ENCODE results near the gene ADD2. TPM values are rescaled to one million over a fixed set of nuclear protein-coding genes. Genes with fewer than 3 reads are reported as not detected.

ADD2 gene
- total RNA-seq, 1 experiment from 2014 or later = 124 TPM

DNA sequence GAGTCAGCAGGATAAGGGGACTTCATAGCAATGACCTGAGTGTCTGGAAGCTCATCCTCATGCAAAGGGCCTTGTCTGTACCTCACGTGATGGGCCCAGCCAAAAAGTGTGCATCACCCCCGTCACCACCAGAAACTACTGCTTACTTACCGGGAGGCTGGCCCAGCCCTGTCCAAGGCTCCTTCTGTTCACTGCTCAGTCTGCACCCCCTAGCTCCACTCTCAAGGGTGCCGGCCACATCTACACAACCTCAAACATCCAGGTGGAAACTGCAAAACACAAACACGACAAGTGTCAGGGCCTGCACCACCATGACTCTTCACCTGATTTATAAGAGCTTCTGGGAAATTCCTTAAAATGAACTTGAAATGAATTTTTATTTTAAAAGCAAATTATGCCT, 55.1 kb downstream of the ADD2 start:
- peaks cover 26 to 46% (median 34%) of the 10 kb centered on the region in 3 experiments; a peak in 6 of 7 replicates for H3K36me3 Mint-ChIP-seq (ENCODE audit: insufficient read depth in 1 of 3, low read depth in 3 of 3)
- H3K27me3 Mint-ChIP-seq (ENCODE audit: low read depth) = no peaks in the 10 kb centered on the region
- H3T11ph ChIP-seq (ENCODE audit: low read length) = no peak overlapping the region
- no peak overlapping the region for H3K56ac ChIP-seq (ENCODE audit: insufficient read length, low read depth, low read length)
- H3K18ac ChIP-seq (ENCODE audit: insufficient read length, low read depth, low read length) = no peak overlapping the region
- no peak overlapping the region for H4K8ac ChIP-seq (replicated peaks; ENCODE audit: insufficient read length, low read depth, low read length)
- peak; percentile 23 for DNase-seq
- no peaks in the 10 kb centered on the region; a peak in 1 of 5 replicates for H3K9me3 Mint-ChIP-seq
- H3K27ac ChIP-seq (ENCODE audit: insufficient read length, low read depth, low read length) = no peak overlapping the region
- H2BK15ac ChIP-seq (ENCODE audit: low read depth, low read length) = no peak overlapping the region
- no peaks in the 10 kb centered on the region for H3K23me2 ChIP-seq (ENCODE audit: insufficient read length, low read depth, low read length, poor library complexity, severe bottlenecking)
- no CpG with 5 or more reads among the region's 5 CpGs for WGBS (ENCODE audit: extremely low coverage, insufficient read length, low lambda C conversion rate)
- TF ChIP-seq, protein P1, sequence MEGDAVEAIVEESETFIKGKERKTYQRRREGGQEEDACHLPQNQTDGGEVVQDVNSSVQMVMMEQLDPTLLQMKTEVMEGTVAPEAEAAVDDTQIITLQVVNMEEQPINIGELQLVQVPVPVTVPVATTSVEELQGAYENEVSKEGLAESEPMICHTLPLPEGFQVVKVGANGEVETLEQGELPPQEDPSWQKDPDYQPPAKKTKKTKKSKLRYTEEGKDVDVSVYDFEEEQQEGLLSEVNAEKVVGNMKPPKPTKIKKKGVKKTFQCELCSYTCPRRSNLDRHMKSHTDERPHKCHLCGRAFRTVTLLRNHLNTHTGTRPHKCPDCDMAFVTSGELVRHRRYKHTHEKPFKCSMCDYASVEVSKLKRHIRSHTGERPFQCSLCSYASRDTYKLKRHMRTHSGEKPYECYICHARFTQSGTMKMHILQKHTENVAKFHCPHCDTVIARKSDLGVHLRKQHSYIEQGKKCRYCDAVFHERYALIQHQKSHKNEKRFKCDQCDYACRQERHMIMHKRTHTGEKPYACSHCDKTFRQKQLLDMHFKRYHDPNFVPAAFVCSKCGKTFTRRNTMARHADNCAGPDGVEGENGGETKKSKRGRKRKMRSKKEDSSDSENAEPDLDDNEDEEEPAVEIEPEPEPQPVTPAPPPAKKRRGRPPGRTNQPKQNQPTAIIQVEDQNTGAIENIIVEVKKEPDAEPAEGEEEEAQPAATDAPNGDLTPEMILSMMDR (conservative IDR thresholded peaks at IDR 0.05) = no peak
- H2BK5ac ChIP-seq (ENCODE audit: insufficient read length, low read length) = no peak overlapping the region
- H4K5ac ChIP-seq (ENCODE audit: insufficient read length, low read depth, low read length) = no peak overlapping the region
- H3K9me3 ChIP-seq (ENCODE audit: control insufficient read depth, low read depth, low read length) = no peaks in the 10 kb centered on the region
- no peak overlapping the region for H3K4me2 ChIP-seq (ENCODE audit: insufficient read depth, insufficient read length, low read length)
- H3K27ac Mint-ChIP-seq = peak overlapping the region in 1 of 3 experiments; percentile 61; a peak in 2 of 7 replicates
- no peak overlapping the region for H3K4ac ChIP-seq (ENCODE audit: low read depth, low read length)
- H2AK5ac ChIP-seq (ENCODE audit: insufficient read length, low read length) = no peak overlapping the region
- H2BK12ac ChIP-seq (ENCODE audit: insufficient read length, low read depth, low read length) = no peak overlapping the region
- H3K23ac ChIP-seq (ENCODE audit: insufficient read length, low read depth, low read length) = no peak overlapping the region
- H3K14ac ChIP-seq (ENCODE audit: insufficient read depth, low read length) = no peak overlapping the region
- H4K91ac ChIP-seq (ENCODE audit: insufficient read length, low read depth, low read length) = no peak overlapping the region
- H3K9ac ChIP-seq (ENCODE audit: extremely low read depth, insufficient read length, low read length) = no peak overlapping the region
- peaks cover 28% of the 10 kb centered on the region; the same call in 1 of the 2 replicates for H3K4me1 ChIP-seq (ENCODE audit: insufficient read depth, low read length)
- no peak overlapping the region for H3K4me3 Mint-ChIP-seq
- no peak overlapping the region for H2BK20ac ChIP-seq (ENCODE audit: low read depth, low read length, poor library complexity, severe bottlenecking)
- no peak overlapping the region for H2BK120ac ChIP-seq (ENCODE audit: low read depth, low read length, poor library complexity, severe bottlenecking)
- no peaks in the 10 kb centered on the region for H4K20me1 ChIP-seq (ENCODE audit: control insufficient read depth, insufficient read depth, insufficient read length)
- H3K27me3 ChIP-seq (ENCODE audit: insufficient read depth, low read length) = no peaks in the 10 kb centered on the region
- peaks cover 9% of the 10 kb centered on the region for H3K79me1 ChIP-seq (ENCODE audit: insufficient read depth, low read depth, low read length, poor library complexity, severe bottlenecking)
- H3K4me1 Mint-ChIP-seq = peaks cover 64 to 69% of the 10 kb centered on the region in 2 experiments
- peaks cover 24% of the 10 kb centered on the region; the same call in 1 of the 2 replicates for H3K79me2 ChIP-seq (ENCODE audit: insufficient read depth, low read length)
- no peak overlapping the region for H2AFZ ChIP-seq (ENCODE audit: low read length)

Measured in H9 (cell line).